ENCODE measurements around the gene STXBP6.

GRCh38 chr14:24948261-24948847 lies 101.6 kb downstream of the STXBP6 start:
- no peak for TF ChIP-seq CTCF (IDR thresholded peaks at IDR 0.05; ENCODE audit: insufficient read depth, low read length, poor library complexity, severe bottlenecking)
- TF ChIP-seq EZH2phosphoT487 (conservative IDR thresholded peaks at IDR 0.05; ENCODE audit: low read length): no peak

All from SU-DHL-6 (cell line).